Tongue (tissue), 2 donors: ENCODE results near the gene ZC3H10. TPM values are rescaled to one million over a fixed set of nuclear protein-coding genes. Genes with fewer than 3 reads are reported as not detected.
A peak's percentile ranks its signal among the peaks of the same experiment; 100 is the strongest.

Source experiments
- DNase-seq: peaks from one replicate; pipeline ENCODE4 v3.0.0-alpha.2; 2015
- total RNA-seq: library from RNA; depleted of rRNA; stranded (reverse); fragments of >200 nt; gene quantifications from one replicate; pipeline ENCODE4 v1.2.3, GENCODE V29; 2014

Gene ZC3H10
- total RNA-seq, 1 donor from 2014 or later, result 5.6 TPM

DNA sequence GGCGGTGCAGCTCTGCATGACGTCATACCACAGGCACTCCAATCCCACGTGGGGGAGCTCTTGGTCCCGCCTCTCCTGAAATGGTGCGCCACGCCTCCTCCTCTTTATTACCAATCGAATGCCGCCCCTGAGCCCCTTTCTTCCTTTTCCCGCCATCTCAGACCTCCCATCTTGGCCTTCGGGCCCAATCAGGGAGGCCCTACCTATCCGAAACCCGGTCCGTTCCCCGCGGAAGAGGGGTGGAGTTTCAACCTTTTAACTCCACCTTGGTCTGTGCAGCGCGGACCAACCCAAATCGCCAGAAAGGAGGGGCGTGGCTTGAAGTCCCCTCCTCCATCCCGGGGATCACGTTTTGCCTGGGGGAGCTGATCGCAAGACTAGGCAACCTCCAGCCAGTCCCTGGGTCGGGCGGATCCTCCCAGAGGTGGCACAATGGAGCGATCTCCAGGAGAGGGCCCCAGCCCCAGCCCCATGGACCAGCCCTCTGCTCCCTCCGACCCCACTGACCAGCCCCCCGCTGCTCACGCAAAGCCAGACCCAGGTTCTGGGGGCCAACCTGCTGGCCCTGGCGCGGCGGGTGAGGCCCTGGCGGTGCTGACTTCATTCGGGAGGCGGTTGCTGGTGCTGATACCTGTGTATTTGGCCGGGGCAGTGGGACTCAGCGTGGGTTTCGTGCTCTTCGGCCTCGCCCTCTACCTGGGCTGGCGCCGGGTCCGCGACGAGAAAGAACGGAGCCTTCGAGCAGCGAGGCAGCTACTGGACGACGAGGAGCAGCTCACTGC, 10.0 kb downstream of the ZC3H10 start, which contains the start of gene ESYT1:
ESYT1 (plus strand) TSS at position 380 of the 782 bp plus-strand sequence; CDS start at position 433, 53 bp downstream.
- DNase-seq, result peak; percentile 100

DNA sequence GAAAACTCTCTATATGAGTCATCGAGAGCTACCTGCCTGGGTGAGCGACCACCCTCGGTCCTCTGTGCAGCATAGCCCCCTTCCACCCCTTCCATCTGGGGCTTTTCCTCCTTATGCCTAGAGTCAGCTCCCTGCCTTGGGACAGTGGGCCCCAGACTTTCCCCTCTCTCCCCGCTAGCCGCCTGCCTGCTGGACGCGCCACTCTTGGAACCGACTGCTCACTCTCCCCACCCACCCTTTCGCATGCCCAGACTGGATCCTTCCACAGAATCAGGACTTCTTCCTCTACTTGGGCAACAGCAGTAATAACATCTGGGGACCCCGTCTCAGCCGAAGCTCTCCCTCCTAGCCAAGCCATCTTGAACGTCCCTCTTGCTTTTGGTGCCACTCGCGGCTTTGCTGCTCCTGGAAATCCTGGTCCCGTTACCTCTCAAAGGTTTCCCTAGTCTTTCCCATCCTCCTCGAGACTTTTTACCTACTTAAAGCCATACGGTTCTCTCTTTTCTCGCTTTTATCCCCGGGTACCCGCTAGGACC, 10.7 kb downstream of the ZC3H10 start:
- peak; percentile 51 for DNase-seq

DNA sequence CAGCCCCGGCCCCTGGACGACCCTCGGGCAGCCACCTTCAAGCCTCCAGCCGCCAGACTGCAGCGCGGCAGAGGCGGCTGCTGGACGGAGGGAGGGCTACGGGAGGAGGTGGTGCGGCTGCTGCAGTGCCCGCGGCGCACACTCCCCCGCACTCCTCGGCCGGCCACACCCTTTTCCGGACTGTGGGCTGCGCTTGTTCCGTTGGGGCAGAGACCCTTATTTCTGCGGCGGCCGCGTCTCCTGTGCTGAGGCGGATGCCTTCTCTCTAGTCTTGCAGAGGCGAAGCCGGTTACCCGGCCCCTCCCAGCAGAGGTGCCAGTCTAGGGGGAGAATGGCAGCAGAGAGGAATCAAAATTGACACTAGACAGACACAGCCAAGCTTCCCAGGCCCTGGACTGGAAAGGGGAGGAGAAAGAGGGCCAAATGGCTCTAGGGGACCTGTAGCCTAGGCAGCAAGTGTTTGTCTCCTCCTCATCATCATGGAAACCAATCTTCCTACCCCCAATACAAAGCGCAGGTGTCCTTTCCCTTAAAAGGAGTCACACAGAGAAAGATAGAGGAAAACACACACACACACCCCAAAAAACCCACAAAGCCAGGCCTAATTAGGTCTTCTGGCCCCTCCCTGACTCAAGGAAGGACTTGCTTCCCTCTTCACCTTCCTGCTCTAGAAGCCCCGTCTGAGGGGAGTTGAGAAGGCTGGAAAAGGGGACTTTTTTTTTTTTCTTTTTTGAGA, 11.3 kb downstream of the ZC3H10 start:
- DNase-seq, result peak; percentile 79

DNA sequence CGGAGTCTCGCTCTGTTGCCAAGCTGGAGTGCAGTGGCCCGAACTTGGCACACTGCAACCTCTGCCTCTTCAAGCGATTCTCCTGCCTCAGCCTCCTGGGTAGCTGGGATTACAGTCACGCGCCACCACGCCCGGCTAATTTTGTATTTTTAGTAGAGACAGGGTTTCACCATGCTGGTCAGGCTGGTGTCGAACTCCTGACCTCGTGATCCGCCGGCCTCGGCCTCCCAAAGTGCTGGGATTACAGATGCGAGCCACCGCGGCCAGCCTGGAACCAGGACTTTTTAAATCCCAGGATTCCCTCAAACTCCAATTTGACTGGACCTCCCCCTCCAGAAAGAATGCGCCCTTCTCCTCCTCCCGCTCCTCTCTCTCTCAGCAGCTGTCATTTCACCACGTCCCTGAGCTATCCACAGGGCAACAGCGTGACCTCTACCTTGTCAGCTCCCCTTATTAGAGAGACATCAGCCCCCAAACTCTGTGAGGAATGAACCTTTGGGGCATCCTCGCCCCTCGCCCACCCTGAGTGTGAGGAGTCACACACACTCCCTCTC, 12.0 kb downstream of the ZC3H10 start:
- no peak for DNase-seq

DNA sequence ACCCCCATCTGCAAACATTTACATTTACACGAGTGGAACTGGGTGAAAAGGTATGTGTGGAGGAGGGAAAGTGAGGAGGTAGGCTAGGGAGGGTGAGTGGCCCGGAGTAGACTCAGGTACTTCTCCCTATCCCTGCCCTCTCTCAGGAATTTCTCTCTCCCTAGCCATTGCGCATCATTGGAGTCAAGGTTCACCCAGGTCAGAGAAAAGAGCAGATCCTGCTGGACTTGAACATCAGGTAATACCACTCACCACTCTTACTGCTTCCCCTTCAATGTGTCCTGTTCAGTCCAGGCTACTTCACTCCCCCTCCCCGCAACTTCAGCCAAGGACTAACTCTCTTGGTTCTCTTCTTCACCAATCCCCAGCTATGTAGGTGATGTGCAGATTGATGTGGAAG, 12.8 kb downstream of the ZC3H10 start:
- DNase-seq, result no peak

DNA sequence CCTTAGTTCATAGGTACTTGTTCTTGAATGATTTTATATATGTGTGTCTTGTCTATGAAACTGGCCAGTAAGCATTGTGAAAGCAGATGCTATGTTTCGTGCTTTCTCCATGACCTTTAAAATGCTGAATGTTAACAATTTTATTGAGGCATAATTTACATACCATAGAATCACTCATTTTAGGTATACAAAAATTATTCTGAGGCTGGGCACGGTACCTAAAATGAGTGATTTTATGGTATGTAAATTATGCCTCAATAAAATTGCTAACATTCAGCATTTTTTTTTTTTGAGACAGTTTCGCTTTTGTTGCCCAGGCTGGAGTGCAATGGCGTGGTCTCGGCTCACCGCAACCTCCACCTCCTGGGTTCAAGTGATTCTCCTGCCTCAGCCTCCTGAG, 16.8 kb downstream of the ZC3H10 start:
- no peak for DNase-seq

DNA sequence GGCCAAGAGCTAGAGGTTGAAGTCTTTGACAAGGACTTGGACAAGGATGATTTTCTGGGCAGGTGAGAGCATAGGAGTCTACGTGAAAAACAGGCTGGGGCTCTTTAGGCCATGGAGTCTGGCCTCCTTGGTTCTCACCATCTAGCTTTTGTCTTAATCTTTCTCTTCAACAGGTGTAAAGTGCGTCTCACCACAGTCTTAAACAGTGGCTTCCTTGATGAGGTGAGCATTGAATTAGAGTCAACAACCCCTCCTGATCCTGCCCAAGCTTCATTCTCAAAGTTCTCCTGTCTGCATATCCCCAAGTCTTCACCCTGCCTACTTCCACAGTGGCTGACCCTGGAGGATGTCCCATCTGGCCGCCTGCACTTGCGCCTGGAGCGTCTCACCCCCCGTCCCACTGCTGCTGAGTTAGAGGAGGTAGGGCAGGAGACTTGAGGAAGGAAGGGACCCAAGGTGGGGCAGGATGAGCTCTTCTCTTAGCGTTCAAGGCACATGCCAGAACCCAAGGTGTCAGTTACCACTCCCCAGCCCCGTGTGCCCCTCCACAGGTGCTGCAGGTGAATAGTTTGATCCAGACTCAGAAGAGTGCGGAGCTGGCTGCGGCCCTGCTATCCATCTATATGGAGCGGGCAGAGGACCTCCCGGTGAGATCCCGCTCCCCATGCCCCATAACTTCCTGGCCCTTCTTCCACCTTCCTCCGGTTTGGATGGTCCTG, 19.9 kb downstream of the ZC3H10 start:
- no peak for DNase-seq

DNA sequence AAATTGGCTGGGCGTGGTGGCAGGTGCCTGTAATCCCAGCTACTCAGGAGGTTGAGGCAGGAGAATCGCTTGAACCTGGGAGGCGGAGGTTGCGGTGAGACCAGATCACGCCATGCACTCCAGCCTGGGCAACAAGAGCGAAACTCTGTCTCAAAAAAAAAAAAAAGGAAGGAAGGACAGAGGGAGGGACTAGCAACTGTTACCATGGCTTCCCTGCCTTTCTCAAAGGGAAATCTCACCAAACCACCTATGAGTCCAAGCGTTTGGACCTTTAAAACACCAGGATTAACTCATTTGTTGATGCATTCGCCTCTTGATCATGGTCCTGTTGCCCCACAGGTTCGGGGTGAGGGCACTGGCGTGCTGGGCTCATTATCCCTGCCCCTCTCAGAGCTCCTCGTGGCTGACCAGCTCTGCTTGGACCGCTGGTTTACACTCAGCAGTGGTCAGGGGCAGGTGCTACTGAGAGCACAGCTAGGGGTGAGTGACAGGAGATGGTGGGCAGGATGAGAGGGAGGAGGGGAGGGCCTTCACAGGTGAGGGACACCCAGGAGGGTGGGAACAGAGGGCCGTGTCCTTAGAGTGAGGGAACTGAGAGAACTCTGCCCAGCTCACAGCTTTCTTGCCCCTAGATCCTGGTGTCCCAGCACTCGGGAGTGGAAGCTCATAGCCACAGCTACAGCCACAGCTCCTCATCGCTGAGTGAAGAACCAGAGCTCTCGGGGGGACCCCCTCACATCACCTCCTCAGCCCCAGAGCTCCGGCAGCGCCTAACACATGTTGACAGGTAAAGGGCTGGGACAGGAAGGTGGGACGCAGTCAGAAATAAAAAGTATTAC, 24.1 kb downstream of the ZC3H10 start:
- DNase-seq, result no peak

DNA sequence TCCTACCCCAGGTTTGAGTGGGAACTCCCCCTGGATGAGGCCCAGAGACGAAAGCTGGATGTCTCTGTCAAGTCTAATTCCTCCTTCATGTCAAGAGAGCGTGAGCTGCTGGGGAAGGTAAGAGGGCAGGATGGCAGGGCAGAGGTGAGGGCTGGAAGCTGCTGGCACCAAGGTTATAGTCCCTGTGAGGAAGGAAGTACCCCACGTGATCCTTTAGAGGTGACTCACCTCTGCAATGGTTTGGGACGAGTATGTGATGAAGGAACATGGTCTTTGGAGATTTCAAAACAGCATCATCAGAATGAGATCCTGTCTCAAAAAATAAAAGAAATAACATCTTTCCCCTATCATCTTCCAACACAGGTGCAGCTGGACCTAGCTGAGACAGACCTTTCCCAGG, 25.2 kb downstream of the ZC3H10 start:
- no peak for DNase-seq

DNA sequence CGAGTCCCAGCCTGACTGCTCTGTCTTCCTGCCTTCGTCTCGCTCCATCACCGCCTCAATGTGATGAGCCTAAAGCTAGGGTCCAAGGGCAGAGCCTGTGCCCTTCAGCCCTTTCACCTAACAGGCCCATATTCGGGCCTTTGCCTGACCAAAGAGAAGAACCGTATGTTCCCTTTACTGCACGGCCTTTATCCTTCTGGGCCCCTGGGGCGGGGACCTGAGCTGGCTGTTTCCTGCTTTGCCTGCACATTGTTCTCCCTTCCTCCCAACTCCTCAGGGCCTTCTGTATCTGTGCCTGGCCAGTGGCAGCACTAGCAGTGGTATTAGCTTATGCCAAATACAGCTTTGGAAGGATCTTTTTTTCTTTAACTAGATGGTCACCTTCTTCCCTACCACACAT, 25.8 kb downstream of the ZC3H10 start:
- DNase-seq, result no peak

DNA sequence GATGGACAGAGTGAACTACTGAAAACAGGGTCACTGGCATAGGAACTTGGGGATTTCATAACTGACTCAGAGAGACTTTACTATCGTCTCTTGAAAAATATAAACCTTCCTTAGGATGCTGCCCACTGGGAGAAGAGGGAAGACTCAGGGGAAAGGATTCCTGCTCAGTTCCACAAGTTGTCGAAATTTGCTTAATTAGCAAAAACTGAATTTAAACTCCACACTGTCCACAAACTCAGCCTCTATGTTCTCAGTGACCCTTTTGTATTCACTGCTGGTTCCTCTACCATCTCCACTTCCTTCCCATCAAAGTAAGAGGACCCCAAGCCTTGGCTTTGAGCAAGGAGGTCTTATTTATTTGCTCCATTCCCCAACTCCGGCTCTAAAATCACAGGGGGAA, 27.2 kb downstream of the ZC3H10 start:
- DNase-seq, result no peak

DNA sequence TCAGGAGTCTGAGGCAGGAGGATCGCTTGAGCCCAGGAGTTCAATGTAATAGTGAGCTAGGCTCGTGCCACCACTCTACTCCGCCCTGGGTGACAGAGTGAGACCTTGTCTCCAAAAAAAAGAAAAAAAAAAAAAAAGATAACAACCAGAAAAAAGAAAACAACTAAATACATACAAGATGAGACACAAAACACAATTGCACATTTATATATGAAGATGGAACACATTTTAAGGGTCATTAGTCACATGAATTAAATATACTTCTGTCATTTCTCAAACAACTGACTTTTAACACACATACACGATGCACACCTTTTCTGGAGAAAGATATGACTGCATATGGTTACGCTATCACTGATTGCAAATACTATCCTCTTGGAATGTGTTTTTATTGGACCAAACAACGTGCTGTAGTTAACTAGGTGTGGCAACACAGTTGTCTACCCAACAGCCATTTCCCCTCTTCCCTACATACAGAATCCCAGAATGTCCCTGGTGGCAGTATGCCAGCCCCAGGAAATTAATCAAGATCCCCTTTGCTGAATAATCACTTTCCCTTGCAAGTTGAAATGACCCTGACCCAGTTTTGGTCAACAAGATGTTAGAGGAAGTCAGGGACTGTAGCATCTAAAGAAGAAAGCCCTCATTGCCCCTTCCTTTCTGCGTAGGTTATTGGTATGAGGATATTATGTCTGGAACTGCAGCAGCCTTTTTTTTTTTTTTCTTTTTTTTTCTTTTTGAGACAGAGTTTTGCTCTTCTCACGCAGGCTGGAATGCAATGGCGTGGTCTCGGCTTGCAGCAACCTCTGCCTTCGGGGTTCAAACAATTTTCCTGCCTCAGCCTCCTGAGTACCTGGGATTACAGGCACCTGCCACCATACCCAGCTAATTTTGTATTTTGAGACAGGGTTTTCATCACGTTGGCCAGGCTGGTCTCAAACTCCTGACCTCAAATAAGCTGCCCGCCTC, 28.7 kb downstream of the ZC3H10 start:
- DNase-seq, result no peak

DNA sequence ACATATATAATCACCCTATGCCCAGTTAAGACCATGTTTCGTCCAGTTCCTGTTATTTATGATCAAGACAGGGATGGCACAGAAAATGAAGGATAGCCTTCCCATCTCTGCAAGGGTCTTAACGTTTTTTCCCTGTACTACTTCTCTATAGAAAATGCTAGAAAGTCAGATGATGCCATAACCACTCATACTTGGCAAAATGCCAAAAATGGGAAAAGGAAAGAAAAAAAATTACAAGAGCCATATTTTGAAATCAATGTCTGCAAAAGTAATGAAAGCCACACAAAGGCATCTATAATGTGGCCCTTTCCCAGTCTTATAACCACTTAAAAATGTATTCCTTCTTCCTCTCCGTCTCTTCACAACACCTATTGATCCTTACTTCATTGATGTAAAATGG, 32.5 kb downstream of the ZC3H10 start:
- DNase-seq, result no peak

DNA sequence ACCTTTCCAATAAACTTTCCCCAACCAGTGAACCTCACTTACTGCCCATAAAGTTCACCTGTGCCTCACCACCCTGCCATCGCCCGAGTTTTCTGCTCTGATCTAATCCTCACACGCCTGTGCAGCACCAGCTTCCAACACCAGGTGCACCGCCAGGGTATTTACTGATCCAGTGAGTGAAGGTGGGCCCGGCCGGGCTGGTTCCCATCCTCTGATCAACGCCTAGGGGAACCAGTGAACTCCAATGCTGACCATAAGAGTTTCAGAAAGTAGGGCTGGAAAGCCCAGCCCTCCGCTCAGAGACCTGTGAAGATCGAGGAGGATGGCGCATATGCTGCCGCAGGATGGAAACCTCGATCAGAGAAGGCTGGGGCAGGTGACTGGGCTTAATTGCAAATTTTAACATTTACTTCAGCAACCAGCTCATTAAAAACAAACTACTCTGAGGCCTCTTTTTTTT, 33.6 kb downstream of the ZC3H10 start:
- peak; percentile 50 for DNase-seq

DNA sequence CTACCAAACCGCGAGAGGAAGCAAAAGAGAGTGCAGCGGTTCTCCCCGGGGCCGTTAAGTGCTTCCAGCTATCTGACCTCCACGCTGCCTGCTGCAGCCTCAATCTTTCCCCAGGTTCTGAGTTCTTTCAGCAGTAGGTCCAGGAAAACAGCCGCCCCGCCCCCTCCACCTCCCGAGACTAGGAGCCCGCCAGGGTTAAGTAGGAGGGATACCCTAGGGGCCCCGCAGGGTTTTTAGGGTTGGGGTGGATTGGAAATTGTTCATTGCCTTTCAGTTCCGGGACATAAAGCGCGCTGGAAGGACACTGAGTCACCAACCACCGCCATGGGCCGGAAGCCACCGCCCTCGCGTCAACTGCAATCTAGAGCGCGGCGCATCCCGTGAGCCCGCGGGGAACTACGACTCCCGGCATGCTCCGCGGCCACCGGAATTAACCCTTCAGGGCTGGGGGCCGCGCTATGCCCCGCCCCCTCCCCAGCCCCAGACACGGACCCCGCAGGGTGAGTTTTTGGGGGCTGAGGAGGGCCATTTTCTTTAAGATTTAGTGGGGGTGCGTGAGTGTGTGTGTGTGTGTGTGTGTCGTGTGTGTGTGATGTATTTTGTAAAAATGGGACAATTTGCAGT, 34.2 kb downstream of the ZC3H10 start, which contains the start of gene MYL6B:
MYL6B (plus strand) TSS at position 456 of the 624 bp plus-strand sequence. CDS start 1,332 bp downstream, outside the sequence.
- peak; percentile 97 for DNase-seq

DNA sequence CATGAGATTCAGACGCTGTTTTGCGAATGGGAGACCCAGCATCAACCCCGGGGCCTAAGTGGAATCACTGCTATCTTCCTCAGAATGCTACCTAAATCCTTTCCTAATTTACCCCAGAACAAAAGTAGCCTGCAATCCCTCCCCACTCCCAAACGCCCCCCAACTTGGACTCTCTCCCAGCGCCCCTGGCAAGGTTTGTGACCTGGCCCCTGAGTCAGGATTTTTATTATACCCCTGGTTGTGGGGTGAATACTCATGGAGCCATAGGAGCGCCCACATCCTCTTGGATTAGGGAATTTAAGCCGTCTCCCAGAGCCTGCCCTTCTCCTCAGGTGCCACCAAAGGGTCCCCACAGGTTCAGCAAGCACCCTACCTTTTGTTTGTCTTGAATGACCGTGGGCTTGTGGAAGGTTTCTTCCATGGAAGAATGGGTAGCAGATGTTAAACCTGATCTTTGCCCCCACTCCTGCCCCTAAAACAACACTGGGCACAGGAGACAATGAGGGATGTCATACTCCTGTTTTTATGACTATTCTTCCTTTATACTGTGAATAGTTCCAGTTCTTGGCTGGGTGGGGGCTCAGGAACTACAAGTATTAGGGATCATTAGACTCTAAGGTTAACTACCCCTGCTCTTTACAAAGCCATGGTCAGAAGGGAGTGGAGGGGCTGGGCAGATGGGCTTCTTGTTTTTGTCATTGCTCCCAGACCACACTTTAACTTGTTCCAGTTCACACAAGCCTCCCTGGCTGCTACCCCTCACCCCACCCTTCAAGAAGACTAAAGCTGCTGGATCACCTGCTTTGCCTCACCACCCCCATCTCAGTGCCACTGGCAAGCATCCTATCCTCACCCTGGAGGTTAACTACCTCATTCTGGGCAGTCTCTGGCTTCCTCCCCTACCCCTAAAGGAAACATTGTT, 35.0 kb downstream of the ZC3H10 start:
- no peak for DNase-seq

DNA sequence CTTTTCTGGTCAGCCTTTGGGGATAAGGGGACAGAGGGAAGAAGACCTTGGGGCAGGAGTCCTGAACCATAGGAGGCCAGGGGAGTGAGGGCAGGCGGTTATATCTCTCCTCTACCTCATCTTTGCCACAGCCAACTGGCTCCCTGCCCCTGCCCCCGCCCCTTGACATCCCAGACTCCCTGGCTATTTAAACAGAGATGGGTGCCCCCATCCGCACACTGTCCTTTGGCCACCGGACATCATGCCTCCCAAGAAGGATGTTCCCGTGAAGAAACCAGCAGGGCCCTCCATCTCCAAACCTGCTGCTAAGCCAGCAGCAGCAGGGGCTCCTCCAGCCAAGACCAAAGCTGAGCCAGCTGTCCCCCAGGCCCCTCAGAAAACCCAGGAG, 35.6 kb downstream of the ZC3H10 start:
- peak; percentile 56 for DNase-seq

DNA sequence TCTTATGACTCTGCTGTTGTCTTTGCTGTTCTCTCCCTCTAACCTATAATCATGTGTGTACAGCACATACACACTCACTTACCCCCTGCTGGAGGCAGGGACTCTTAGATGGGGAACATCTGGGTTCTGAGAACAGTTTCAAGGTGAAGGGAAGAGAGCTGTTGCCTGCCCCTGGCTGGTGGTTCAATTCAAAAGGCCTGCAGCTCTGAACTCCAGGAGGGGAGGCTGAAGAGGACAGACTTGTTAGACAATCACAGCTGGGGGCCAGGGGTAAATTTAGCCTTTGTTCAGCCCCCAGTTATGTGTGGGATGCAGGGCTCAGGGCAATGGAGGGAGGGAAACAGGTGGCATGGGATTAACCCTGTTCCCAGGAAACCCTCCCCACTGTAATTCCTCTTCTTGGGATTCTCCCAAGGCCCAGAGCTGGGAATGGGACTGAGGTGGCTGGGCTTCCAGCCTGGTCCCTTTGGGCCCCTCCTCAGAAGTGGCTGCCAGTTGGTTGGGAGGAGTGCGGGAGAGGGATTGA, 36.2 kb downstream of the ZC3H10 start:
- peak; percentile 87 for DNase-seq
